OCI-M1 (cell line): ENCODE measurements around the gene STIMATE.

Experiments
- DNase-seq: peaks from one replicate; lab custom pipeline; 2025; lab: John Stamatoyannopoulos, UW

The STIMATE gene

DNA sequence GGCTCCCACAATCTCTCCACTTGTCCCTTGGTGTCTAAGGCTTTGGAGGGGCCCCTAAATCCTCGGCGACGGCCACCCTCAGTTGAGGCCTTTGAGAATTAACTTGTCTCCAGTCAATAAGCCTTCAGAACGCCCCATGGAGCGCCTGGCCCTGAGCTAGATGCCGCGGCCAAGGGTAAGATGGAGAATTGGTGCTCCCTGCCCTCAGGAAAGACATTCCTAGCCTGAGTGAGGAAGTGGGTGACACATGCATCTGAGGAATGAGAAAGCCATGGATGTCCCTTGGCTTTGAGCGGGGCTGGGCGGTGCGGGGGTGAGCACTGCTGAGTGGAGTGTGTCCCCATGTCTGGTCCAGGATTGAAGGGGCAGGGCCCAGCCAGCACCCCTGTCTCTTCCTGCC is 80.1 kb downstream of the STIMATE start:
- no peak for DNase-seq

DNA sequence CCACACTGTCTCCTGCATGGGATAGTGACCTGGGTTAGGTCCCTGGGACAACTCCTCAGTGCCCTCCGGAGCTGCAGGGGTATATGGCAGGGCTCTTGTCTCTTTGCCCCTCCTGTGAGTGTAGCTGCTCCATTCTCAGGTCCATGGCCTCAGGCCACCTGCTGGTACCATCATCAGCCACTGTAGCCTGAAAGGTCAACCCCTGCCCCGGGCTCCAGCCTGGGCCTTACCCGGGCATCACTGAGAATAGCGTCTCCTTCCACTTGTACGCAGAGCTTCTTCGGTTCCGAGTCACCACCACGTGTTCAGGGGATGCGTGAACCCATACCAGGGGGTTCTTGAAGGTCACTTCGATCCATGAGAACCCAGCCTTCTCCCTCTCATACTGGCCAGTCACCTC is 80.7 kb downstream of the STIMATE start:
- DNase-seq: no peak

DNA sequence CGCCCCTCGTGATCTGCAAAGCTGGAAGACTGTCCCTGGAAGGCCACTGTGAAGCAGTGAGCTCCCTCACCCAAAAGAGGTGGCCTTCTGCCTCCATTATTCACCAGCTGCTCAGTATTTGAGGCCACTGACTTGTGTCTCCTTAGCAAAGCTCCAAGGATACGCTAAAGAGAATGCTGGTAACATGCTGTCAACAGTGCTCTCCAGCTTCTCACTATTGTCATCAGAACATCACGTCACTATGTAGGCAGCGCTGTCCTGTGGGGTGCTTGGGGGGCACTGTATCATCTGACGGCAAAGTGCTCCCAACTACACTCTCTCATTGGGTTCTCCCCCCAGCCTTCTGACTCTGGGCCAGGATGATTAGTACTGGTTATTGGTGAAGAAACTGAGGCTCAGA is 81.1 kb downstream of the STIMATE start:
- no peak for DNase-seq

DNA sequence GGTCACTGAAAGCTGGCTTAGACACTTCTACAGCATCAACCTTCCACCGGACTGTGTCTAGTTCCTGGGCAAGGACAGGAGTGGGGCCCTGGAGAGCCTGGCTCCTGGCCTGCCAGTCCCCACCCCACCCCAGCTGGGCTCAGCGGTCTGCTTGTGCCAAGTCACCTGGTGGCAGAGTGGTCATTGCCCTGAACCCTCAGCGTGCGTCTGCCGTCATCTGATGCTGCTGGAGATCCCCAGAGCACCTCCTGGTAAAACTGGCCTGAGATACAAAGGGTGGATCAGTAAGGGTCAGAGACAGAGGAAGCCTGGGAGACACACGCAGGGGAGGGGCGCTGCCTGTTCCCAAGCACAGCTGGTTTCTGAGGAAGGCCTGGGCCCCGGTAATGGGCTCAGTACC is 83.5 kb downstream of the STIMATE start:
- no peak for DNase-seq

DNA sequence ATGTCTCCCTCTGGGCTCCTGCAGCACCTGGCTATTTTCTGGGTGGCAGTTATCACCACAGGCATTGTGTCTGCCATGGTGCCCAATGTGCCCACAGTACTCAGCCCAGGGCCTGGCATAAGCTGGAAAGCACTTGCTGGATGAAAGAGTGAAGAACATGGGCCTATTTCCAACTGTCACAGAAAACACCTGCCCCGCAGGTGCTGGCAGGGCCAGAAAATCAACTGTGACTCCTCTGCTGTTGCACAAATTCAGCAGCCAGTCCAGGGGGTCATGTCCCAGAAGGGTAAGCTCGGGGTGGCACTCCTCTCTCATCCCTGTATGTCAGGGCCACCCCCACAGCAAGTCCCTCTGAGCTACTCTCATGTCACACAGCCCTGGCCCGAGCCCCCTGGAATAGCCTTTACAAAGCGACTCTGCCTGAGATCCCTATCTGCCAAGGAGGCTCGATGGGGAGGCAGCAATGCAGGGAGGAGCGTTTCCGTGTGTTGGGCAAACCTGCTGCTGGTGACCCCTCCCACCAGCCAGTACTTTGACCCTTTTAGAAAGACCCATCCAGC is 85.8 kb downstream of the STIMATE start:
- no peak for DNase-seq

DNA sequence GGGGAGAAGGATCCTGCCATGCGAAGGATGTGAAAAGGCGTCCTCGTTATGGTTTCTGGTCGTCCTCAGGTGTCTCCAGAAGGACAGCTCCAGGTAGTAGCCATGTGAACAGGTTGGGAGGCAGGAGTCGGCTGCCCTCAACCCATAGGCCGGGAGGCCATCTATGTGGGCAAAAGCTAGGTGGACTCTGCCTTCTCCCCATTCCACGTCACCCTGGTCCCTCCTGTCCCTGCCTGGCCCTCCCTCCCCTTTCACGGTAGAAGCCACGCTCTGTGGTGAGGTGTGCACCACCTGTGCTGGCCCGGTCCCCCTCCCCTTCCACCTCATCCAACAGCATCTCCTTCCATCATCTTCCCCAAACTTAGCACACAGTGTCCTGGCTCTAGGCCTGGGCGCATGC is 86.4 kb downstream of the STIMATE start:
- no peak for DNase-seq

DNA sequence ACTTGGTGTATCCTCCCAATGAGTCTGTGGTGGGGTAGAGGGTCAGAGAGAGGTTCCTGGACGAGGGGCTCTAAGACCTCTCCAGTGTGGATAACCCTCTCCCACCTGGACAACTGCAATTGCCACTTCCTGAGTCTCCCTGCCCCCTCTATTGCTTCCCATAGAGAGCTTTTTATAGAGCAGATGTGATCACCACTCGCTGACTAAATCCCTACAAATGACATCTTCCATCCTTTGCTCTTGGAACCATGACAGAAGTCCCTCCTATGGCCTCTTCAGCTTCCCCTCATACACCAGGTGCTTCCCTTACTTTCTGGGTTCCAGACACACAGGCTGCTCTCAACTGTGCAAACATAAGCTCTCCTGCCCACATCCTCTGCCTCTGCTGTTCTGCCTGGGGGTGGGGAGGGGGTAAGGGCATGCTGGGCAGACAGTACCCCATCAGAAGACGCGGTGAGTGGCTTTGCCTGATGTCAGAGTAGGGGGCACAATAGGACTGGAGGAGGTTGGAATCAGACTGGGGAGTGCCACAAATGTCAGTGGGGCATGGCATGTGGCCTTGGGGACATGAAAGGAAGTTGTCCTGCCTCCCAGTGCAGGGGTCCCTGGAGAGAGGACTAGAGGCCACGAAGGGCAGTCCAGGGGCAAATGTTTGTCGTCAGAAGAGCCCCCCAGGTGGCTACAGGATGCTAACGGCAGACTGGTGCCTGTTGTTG is 87.5 kb downstream of the STIMATE start:
- DNase-seq: no peak

DNA sequence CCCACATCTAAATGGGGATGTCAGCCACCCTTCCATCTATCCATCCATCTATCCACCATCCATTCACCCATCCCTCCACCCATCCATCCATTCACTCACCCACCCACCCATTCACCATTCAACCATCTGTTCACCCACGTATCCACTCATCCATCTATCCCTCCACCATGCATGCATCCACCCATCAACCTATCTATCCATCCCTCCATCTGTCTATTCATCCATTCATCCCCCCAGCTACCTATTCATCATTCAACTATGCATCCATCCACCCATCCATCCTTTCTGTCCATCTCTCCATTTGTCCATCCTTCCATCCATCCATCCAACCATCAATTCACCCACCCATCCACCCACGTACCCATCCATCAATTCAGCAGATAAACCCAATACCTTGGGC is 88.2 kb downstream of the STIMATE start:
- DNase-seq: no peak

DNA sequence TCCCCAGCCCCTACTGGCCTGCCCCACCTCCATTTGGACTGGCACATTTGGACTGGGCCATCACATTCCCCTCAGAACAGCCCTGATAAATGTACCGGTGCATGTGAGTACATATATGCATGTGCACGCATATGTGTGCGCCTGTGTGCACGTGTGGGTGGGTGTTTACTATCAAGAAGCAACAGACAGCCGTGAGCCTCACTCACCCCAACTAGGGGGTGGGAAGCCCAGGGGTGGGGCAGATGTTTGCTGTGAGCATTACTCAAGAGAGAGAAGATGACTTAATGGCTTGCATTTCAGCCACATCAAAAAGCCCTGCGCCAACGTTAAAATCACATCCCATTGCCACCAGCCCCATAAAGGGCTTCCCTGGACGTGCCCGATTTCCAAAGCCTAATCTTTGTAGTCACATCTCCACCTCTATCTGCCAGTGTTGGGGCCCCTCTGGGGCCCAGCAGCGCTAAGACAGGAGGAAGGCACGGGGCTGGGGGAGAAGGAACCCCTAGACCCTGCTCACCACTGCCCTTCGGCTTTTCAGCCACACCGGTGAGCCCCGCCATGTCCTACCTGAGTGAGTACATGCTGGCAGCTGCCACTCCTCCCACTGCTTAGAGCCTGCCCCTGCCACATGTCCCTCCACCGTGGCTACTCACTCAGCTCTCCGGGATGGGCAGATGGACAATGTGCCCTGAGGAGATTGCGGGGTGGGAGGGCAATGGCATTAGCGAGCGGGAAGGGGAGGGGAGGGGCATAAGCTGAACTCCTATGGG is 91.9 kb downstream of the STIMATE start:
- DNase-seq: peak; percentile 8

DNA sequence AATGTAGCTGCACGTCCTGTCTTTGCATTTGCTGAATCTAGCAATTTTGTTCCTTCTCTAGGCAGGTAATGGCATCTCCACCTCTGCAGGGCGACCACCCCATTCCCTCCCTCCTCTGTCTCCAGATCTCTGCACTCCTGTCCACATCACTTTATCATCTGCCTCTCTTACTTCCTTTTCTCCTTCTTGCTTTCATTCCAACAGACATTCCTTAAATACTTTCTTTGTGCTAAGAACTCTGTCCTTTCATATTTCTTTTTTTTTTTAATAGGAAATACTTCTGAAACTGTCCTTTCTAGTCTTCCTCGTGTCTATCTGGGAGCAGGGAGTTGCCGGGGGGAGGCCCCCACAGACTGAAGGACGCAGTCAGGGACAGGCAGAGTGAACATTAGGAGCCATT is 95.5 kb downstream of the STIMATE start:
- no peak for DNase-seq

DNA sequence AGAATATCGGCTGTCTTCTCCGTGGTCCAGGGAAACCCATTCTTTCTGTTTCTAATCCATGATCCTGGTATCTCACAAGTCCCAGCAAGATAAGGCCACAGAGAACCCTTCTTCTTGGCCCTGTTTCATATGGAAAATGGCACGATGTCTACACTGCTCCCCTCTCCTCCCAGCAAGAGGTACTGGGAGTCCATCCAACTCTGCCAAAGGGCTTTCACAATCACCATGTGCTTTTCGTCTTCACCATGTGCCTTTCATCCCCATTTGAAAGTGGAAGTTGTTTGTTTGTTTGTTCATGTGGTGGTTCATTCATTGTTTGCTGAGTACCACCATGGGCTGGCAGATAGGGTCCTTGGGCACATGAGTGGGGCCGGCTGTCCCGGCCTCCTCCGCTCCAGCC is 97.3 kb downstream of the STIMATE start:
- DNase-seq: no peak

DNA sequence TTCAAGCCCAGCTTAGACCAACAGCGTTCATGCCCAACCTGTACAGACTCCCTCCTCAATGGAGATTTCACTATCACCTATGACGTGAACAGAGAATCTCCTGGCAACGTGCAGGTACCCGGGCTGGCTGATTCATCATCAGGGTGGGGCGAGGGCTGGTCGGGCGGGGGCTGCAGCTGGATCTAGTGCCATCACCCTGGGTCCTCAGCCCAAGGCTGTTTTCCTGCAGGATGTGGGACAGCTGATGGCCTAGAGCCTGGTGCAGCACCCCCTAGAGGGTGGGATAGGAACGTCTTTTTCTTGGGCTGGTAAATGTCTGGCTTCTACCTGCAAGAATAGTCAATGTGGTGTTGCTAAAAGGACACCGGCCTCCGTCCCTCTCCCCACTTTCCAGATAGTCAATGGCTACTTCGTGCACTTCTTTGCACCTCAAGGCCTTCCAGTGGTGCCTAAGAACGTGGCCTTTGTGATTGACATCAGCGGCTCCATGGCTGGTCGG is 98.3 kb downstream of the STIMATE start:
- DNase-seq: peak; percentile 50

DNA sequence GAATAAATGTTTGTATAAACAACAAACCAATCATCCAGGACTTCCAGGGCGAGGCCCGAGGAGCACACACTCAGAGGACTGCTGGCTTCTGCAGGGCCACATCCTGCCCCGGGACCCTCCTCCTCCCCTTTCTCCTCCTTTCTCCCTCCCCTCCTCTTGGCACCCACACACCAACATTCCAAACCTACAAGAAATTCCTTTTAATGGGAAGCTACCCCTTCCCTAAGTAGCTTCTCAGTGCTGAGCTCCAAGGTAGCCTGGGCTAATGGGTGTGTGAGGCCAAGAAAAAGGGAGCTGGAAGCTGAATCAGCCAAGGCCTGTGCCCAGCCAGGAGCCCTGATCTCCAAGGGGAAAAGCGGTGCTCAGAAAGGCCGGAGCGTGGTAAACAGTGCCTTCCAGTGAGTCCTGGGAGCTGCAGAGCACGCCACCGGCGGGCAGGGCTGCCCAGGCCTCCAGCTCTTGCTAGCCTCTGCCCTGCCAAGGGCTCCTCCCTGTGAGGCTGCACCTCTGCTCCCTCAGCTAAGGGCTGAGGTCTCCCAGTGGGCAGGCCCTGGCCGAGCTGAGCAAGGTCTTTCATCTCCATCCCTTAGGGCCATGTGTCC is 98.9 kb downstream of the STIMATE start:
- no peak for DNase-seq

DNA sequence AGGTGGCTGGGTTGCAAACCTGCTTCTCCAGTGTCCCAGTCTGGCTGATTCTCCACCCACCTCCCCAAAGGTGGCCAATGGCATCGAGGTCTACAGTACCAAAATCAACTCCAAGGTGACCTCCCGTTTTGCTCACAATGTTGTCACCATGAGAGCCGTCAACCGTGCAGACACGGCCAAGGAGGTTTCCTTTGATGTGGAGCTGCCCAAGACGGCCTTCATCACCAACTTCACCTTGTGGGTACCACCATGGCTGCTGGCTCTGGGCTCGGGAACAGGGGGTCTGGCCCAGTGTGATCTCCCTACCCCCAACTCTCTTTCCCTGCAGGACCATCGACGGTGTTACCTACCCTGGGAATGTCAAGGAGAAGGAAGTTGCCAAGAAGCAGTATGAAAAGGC is 100.9 kb downstream of the STIMATE start:
- DNase-seq: no peak

DNA sequence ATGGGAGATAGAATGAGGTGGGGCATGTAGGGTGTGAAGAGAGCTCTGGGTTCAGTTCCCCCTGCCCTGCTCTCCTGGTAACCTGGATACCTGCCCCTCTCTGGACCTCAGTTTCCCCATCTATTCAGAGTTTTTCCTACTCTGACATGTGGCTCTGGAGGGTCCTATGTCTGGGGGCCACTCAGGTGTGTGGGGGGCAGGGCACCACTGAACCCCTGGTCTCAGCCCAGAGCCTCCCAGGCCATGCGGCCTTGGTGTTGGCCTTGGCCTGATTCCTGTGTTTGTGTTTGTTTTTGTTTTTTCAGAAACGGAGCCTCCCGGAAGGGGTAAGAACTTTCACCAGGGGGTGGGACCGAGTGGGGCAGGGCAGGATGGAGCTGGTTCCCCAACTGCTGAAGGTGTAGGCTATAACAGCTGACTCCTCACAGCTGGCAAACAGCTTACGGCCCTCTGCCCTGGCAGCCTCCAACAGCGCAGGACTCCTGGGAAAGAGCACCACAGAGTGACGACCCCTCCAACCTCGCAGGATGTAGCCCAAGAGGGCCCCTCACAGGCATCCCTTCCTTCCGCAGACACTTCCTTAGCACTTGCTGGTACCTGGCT is 101.9 kb downstream of the STIMATE start:
- DNase-seq: no peak

DNA sequence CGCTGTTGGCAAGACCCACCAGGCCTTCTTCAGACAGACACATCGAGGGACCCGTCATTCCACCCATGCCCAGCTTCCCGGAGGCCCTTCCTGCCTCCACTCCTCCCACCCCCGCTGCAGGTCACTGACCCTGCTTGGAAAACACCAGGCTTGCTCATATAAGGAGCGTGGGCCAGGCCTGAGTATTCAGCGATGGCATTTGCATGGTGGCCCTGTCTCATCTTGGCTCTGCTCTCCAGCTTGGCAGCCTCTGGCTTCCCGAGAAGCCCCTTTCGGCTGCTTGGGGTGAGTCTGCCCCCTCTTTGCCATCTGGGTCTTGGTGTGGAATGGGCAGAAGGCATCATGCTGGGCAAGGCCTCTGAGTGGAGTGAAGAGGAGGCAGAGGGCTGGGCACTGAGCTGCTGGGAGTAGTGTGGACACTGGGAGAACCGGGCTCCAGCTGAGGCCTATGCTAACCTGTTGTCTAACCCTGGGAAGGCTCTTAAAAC is 102.7 kb downstream of the STIMATE start, which contains the start of gene ITIH3:
Gene ITIH3 (plus strand): TSS at position 185 of the 488 bp plus-strand sequence. CDS start 8 bp downstream, at position 193.
- no peak for DNase-seq

DNA sequence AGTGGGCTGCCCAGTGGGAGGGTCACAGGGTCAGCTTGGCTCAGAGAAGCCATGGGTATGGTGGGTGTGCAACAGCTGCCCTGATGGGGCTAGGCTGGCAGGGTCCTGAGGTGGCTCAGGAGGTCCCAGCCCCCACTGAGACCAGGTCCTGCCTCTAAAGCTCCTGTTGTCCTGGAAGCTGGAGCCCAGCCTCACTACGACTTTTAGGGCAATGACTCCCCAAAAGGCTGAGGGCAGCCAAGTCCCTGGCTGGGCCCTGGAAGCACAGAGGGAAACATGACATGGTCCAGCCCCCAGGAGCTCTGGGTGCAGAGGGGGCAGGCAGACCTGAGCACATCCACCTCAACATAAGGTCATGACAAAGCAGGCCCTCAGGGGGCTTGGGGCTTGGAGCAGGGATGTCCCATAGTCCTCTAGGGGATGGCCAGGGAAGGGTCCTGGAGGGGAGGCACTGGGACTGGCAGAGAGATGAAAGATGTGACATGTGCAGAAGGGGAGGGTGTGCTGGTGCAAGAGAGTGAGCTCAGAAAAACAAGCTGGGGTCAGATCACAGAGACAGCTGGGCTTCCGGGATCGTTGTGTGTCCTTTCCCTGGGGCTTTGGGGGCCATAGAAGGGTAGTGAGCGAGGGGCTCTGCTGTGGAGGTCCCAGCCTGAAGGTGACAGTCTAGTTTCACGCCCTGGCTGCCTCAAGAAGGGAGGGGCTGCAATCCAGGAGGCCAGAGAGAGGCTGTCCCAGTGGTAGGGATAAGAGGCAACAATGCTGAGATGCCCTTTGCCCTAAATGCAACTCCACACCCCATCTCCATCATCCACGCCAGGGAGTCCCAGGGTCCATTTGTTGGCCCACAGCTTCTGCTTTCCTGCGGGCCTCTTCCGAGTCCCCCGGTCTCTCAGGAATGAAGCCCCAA is 103.4 kb downstream of the STIMATE start:
- DNase-seq: no peak

DNA sequence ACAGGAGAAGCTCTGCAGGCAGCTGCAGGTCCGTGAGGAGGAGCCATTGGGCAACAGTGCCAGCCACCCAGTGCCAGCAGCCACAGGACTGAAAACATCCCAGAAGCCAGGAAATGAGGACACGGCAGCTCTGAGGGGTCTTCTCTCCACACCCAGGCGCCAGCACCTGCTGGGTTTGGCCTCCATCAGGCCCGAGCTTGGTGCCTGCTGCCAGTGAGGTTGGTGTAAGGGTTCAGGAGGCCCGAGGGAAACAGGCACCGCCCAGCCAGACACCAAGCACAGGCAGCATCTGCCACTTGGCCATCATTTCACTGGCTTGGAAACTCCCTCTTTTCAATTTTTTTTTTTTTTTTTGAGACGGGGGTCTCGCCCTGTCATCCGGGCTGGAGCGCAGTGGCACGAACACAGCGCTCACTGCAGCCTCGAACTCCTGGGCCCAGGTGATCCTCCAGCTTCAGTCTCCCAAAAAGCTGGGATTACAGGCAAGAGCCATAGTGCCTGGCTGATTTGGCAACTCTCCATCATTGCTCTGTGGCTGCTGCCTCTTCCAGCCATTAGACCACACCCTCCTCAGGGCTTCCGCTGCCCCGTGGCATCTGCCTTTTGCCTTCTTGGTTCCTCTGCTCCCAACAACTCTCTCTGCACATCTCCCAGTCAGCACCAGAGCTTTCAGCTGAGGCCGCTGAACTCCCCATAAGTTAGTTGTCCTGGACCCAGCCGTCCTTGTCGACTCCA is 104.2 kb downstream of the STIMATE start:
- DNase-seq: no peak

DNA sequence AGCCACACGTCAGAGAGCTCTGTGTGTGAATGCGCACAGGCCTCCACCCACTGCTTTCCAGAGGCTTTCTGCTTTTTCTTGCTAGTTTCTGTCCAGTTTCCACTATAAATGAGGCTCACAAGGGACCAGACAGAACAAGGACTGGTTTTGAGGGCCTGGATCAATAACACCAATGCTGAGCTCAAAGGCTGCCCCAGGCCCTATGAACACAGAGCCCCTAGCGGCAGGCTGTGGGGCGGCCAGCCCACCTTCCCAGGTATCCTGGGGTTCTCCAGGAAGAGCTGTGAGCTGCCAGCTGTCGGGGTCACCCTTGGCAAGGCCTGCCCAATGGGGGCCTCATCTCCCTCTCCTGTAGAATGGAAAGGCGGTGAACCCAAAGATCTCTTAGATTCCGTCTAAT is 104.9 kb downstream of the STIMATE start:
- DNase-seq: peak; percentile 11

DNA sequence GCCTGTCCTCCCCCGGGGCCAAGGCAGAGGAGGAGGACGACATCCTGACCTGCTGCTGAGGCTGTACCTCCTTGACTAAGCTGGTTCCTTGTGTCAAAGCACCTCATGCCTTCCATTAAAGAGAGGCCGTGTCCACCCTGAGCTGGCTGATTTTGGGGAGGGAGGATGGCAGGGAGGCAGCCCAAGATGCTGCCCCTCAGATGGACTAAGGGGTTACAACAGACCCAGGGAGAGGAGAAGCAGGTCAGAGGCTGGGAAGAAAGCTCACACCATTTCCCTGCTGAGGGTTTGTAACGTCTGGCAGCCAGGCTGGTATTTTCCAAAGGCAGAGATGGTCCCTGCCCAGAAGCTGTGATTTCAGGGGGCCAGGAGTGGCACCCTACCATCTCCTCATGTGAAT is 105.4 kb downstream of the STIMATE start:
- DNase-seq: no peak
